NCI-H460 (cell line): ENCODE measurements around the gene WDPCP. TPM values are rescaled to one million over a fixed set of nuclear protein-coding genes. Genes with fewer than 3 reads are reported as not detected.
"Not testable (repeated sequence)": the region's sequence is repeated elsewhere in the genome, so short reads cannot be mapped to it uniquely, and the experiment has no call there.

Experiments
- DNase-seq: peaks from one replicate; pipeline ENCODE4 v3.0.0-alpha.2; 2016; ENCODE audit warnings: low read depth; ENCODE audit errors: extremely low read depth
- total RNA-seq: library from RNA; depleted of rRNA; stranded (reverse); fragments of >200 nt; shearing (Covaris generic); gene quantifications from 2 replicates; pipeline ENCODE4 v1.2.3, GENCODE V29; 2014

WDPCP gene
- total RNA-seq, 1 experiment from 2014 or later = 7.9 TPM

DNA sequence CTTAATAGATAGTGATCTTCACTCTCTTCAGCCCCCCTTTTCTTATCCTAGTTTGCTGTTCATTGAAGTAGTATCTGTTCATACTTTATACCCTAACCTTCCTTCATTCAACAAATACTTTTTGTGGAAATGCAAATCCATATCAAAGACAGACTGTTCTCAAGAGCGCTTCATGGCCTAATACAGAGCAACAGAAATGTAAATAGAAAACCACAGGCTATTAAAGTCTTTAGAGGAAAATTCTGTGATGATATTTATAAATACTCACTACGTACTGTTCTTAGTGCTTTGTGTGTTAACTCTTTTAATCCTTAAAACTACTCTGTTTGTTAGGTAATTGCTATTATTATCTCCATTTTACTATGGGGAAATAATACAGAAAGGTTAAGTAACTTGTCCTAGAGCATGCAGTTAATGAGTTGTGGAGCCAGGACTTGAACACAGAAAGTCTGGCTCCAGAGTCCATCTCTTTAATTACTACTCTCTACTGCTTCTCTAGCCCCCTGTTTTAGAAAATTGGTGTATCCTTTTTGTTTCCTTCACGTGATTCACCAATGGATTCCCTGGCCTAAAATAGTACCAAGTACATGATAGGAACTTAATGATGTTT is 3.4 kb upstream of the WDPCP start:
- no peak for DNase-seq

DNA sequence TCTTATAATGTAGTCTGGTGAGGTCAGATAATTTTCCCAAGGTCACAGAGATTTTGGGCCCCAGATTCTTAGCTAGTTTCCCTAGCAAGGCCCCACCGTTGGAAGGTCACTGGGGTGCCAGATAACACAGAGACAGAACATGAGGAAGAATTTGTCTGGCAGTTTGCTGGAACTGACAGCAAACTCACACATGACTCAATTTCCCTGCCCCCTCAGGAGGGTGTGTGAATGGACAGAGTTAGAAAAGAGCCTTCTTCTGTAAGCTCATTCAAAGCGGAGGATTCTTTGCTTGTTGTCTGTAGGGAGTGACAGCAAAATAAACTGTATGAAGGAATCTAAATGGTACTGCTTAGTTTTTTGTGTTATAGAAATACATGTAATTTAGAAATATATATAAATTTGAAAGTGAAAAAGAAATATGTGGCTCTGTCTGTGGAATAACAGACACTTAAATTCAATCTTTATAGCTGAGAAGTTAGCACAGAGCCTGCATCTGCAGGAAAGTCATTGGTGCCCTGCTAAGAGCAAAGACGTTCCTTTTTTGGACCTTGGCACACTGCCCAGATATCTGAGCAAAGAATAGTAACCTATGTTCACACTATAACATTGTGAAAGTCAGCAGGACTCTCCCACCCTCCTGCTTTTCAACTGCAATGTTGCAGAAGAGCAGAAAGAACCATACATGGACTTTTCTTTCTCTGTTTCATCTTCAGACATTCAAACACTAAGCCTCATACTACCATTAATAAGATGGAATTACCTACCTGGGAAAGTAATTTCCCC is 2.5 kb upstream of the WDPCP start:
- no peak for DNase-seq

DNA sequence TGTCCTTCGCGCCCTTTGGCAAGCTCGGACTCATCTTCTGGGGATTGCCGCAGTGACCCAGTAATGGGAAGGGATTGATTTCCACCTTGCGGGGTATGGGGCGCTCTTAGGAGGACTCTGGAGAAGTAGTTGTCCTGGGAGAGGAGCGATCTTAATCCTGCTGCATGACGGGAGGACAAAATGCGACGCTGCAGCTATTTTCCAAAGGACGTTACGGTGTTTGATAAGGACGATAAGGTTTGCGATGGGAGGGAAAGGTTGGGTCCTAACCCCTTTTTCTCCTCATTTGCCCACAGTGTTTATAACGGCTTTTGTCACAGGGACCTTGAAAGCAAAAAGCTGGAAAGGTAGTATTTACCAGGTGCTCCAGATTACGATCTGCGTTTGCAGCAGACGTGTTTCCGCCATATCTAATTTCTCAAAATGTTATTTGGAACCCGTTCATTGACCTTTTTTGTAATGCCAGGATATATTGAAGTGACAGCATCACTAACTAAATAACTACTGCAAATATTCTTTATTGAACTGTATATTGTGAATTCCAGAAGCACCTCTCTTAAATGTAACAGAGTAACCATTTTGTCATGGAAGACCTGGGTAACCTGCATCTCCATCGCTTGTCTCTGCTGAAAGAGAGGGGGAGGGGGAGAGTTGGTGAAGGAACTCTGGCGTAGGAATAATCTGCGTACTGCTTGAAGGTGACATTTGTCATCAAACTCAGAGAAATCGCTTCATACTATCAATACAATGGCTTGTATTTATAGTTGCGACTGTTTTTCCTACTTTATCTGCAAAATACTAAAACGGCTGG is 1.1 kb upstream of the WDPCP start:
- DNase-seq = no peak

DNA sequence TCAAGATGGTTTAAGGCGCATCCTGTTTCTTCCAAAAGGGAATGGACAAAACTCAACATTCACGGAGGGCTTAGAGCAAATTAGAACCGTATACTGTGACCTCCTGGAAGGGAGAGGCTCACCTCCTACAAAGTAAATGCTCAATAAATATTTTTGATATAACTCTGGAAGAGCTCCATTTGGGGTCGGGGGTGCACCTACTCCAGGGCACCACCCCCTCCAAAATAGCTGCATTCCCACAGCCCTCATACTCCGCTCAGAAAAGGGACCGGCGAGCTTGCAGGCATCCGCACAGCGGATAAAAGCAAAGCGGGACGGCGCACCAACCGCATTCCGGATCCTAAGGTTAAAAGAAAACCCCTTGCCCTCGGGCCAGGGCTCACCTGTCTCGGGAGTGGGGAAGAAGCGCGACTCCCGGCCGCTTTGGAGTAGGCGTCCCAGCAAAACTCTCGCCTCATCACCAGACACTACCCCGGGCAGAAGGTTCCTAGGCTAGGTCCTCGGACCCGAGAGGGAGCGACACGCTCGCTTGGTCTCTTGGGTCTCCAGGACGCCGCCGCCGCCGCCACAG is 378 bp downstream of the WDPCP start:
- DNase-seq = no peak

DNA sequence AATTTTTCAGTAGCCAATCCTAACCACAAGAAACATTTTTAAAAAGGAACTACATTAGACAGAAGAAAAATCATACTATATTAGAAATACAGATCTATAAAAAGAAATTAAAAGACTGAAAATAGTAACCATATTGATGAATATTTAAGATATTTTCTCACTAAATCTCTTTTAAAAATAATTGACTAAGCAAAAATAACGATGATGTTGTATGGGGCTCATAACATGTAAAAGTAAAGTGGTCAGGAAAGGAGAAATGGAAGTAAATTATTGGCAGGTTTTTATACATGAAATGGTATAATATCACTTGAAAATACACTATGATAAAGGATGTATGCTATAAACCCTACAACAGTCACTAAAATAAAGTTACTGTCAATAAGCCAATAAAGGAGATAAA is 5.4 kb downstream of the WDPCP start:
- DNase-seq = no peak

DNA sequence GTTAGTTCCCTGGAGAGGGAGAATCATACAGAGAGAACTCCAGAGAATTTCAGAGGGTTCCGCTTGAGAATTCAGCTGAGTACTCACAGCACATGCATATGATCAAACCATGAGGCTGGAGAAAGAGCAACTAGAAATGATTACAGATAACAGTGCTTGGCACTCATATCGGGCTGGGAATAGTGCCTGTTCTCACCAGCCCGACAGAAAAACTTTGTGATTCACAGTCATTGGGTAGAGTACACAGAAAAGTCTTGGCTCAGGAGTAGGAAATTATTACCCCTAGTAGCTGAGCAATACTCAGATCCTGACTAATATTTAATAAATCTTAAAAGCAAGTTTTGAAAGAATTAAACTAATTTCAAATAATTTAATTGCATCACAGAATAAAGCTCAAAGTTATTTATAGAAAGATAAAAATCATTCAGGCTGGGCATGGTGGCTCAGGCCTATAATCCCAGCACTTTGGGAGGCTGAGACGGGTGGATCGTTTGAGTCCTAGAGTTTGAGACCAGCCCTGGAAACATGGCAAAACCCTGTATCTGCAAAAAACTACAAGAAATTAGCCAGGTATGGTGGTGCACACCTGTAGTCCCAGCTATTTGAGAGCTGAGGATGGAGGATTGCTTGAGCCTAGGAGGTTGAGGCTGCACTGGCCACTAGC is 6.8 kb downstream of the WDPCP start:
- no peak for DNase-seq

DNA sequence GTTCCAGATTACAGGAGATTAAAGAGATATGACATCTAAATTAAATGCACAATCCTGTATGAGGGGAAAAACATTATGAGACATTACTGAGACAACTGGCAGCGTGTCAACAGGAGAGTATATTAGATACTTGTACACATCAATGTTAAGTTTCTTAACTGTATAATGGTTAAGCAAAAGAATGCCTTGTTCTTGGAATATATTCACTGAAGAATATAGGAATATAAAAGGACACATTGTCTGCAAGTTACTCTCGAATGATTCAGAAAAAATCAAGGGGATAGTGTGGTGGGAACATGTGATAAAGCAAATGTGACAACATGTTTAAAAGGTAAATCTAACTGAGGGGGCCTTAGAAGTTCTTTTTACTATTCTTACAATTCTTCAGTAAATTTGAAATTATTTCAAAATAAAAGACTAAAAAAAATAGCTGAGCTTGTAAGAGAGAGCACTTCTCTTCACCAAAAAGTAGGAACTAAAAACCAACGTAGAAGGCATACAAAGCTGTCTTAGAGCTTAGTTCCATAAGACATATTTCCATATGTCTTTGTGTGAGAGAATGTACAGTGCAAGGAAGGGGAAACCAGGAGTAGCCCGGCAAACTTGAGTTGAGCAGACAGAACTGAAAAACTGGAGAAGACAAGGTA is 7.5 kb downstream of the WDPCP start:
- DNase-seq = no peak

DNA sequence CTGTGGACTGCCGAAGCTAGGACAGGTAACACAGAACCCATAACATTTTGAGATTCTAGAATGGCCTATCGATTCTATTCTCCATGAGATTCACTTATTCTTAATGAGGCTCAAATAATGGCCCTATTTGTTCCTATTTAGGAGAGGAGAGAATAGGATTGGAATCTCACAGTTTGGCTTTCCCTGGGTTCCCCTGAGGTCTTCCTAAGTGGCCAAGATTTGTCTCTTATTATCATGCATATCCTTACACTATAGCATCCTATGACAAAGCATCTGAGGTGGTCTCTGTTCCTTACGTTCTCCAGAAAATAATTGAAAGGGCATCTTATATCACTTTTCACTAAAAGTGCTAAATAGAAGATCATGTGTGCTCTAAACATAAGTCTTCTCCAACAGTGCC is 9.5 kb downstream of the WDPCP start:
- DNase-seq = no peak

DNA sequence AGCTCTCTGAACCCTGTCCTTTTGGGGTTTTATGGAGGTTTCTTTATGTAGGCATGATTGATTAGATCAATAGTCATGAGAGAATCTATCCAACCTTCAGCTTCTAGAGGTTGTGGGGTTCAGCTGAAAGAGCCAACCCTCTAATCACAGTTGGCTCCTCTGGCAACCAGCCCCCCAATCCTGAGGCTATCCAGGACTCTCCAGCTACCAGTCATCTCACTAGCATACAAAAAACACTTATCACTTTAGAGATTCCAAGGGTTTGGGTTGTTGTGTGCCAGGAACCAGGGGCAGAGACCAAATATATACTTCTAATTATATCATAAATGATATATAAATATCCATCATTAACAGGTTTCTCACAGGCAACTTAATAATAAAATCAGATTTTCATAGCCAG is 11.7 kb downstream of the WDPCP start:
- no peak for DNase-seq

DNA sequence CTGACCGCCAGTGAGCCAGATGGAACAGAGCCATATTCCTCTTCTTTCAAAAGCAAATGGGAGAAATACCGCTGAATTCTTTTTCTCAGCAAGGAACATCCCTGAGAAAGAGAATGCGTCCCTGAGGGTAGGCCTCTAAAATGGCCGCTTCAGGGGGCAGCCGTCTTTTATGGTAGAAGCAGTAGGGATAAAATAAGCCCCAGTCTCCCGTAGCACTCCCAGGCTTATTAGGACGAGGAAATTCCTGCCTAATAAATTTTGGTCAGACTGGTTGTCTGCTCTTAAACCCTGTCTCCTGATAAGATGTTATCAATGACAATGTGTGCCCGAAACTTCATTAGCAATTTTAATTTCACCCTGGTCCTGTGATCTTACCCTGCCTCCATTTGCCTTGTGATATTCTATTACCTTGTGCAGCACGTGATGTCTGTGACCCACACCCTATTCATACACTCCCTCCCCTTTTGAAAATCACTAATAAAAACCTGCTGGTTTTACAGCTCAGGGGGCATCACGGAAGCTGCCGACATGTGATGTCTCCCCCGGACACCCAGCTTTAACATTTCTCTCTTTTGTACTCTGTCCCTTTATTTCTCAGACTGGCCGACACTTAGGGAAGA is 14.4 kb downstream of the WDPCP start:
- not testable (repeated sequence) for DNase-seq

DNA sequence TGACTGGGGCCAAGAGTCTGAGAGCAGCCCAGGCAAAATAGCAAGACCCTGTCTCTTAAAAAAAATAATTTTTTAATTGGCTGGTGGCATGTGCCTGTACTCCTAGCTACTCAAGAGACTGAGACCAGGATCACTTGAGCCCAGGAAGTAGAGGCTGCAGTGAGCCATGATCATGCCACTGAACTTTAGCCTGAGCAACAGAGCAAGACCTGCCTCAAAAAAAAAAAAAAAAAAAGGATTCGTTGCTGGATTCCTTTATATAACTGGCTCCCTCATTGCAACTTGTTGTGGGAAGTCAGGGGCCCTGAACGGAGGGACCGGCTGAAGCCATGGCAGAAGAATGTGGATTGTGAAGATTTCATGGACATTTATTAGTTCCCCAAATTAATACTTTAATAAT is 15.3 kb downstream of the WDPCP start:
- not testable (repeated sequence) for DNase-seq

DNA sequence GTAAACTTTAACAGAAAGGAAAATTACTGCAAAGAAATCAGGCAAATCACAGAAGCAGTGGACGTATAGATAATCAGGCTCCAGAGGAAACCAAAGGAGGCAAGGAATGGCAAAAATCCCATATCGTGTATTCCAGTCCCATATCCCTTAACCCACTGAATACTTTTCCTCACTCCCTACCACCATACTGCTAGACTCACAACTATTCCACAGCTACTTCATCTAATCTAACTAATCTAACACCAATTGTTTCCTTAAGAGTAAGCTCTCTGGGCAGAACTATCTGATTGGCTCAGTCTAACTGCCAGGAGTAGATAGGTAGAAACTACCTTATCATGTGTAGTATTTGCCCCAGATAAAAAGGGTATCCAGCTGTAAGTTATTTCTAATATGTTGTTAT is 16.3 kb downstream of the WDPCP start:
- DNase-seq = no peak

DNA sequence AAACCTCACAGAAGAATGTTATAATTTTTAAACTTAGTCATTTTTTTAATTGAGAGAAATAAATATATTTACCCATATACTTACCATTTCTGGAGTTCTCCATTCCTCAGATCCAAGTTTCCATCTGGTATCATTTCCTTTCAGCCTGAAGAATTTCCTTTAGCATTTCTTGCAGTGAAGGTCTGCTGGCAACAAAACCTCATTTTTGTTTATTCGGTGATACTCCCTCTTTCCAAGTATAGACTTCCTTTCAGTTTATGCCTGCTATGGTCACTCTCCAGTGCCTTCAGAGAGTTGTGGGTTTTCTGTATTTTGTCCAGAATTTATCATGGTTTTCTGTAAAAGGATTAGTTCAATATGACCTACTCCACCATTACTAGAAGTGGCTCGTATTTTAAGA is 17.0 kb downstream of the WDPCP start:
- DNase-seq = no peak

DNA sequence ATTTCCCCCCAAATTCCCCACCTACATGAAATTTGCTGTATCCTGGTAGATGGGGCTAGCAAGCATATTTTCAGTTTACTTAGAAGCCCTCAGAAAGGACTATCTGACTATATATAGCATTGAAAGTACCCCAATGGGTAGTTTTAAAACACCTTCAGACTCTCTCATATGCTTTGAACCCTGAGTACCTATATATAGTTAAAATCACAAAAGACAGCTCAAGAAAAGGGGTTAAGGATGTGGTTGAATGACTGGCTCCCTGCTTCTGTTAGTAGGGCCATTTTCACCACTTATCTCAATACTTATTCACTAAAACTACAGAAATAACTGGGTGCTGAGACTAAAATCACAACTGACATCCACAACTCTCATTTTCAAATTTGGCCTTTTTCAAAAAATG is 18.5 kb downstream of the WDPCP start:
- DNase-seq = no peak

DNA sequence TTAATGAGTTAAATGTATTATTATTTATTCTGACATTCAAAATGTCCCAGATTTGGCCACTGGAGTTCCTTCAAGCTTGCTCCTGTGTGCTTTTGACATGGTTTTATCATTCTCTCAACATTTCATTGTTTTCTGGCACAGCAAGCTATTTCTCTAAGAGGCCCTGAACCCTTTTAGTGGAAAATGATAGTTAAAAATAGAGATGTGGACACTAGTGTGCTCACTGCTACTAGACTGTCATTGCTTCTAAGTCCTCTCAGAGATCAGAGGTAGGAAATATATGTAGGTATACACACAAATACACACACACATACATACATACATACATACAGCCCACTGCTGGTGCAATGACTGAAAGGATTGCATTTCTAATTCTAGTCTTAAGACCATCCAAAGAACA is 25.5 kb downstream of the WDPCP start:
- no peak for DNase-seq

DNA sequence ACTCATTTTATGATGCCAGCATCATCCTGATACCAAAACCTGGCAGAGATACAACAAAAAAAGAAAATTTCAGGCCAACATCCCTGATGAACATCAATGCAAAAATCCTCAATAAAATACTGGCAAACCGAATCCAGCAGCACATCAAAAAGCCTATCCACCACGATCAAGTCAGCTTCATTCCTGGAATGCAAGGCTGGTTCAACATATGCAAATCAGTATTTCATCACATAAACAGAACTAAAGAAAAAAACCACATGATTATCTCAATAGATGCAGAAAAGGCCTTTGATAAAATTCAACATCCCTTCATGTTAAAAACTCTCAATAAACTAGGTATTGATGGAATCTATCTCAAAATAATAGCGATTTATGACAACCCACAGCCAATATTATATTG is 29.4 kb downstream of the WDPCP start:
- DNase-seq = not testable (repeated sequence)

DNA sequence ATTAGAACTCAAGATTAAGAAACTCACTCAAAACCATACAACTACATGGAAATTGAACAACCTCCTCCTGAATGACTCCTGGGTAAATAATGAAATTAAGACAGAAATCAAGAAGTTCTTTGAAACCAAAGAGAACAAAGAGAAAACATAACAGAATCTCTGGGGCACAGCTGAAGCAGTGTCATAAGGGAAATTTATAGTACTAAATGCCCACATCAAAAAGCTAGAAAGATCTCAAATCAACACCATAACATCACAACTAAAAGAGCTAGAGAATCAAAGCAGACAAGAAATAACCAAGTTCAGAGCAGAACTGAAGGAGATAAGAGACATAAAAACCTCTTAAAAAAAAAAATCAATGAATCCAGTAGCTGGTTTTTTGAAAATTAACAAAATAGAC is 30.5 kb downstream of the WDPCP start:
- DNase-seq = not testable (repeated sequence)

DNA sequence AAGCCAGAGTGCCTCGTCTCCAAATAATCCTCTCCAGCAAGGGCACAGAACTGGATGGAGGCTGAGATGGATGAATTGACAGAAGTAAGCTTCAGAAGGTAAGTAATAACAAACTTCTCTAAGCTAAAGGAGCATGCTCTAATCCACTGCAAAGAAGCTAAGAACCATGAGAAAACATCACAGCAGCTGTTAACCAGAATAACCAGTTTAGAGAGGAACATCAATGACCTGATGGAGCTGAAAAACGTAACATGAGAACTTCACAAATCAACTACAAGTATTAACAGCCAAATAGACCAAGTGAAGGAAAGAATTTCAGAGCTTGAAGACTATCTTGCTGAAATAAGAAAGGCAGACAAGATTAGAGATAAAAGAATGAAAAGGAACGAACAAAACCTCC is 32.3 kb downstream of the WDPCP start:
- DNase-seq = no peak

DNA sequence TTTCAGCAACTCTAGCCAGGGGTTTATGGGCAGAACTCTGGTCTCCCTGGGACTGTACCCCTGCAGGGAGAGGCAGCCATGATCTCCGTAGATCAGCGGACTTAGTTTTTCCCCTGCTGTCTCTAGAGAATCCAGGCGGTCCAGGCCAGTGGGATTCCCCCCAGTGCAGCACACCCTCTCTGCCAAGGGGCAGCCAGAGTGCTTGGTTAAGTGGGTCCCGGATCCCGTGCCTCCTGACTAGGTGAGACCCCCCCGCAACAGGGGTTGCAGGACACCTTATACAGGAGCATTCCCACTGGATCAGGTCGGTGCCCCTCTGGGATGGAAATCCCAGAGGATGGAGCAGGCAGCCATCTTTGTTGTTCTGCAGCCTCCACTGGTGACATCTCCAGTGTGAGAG is 33.0 kb downstream of the WDPCP start:
- no peak for DNase-seq

DNA sequence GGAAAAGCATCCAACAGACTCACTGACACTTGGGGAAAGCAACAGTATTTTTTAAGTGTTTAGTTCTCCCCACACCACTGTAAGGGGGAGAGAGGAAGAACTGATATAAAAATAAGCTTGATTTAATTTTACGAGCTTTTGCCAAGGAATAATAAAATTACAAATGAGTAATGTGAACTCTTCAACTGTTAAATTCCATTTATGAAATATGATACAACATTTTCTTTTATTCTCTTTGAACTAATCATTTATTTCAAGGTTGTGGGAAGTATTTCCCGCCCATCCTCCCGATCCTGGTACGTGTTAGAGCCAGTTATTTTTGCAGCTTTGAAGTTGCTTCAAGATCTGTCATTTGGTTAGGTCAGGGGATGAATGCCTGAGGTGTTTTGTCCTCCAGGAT is 35.2 kb downstream of the WDPCP start:
- DNase-seq = no peak
